OCI-LY3 (cell line): ENCODE measurements around the gene FHOD3.

ENCODE experiments used
- H2AFZ ChIP-seq: fragments of 200-600, 300-600 bp; shearing (Covaris generic); 2 replicates; pipeline ENCODE4 v1.6.0; 2014; ENCODE audit warnings: antibody characterized with exemption, low read depth, low read length
- H3K27ac ChIP-seq: fragments of 200-600, 300-600 bp; sonication (generic); 2 replicates; pipeline ENCODE4 v1.5.1; 2014; ENCODE audit warnings: mild to moderate bottlenecking, low read length, moderate library complexity, mixed read lengths
- H3K27me3 ChIP-seq: fragments of 200-600, 300-600 bp; sonication (generic); 2 replicates; pipeline ENCODE4 v1.6.1; 2014; ENCODE audit warnings: low read depth, low read length, mixed read lengths
- H3K36me3 ChIP-seq: fragments of 200-600, 300-600 bp; sonication (generic); replicated peaks from 2 replicates; pipeline ENCODE3; 2014; ENCODE audit warnings: low read depth, low read length, mixed read lengths
- H3K4me1 ChIP-seq: fragments of 300-600, 200-600 bp; sonication (generic); 2 replicates; pipeline ENCODE4 v1.6.1; 2014; ENCODE audit warnings: low read length, mixed read lengths
- H3K4me2 ChIP-seq: fragments of 200-600, 300-600 bp; sonication (generic); 2 replicates; pipeline ENCODE4 v1.6.1; 2014; ENCODE audit warnings: low read length, mixed read lengths
- H3K4me3 ChIP-seq: fragments of 300-600, 200-600 bp; sonication (generic); 2 replicates; pipeline ENCODE4 v1.5.1; 2014; ENCODE audit warnings: antibody characterized with exemption, mild to moderate bottlenecking, low read length, moderate library complexity
- H3K79me2 ChIP-seq: fragments of 300-600, 200-600 bp; shearing (Covaris generic); 2 replicates; pipeline ENCODE4 v1.6.1; 2014; ENCODE audit warnings: mild to moderate bottlenecking, low read length, mixed read lengths
- H3K9ac ChIP-seq: fragments of 300-600, 200-600 bp; shearing (Covaris generic); 2 replicates; pipeline ENCODE4 v1.6.0; 2014; ENCODE audit warnings: mild to moderate bottlenecking, low read length, moderate library complexity
- H3K9me3 ChIP-seq: fragments of 200-600, 300-600 bp; shearing (Covaris generic); 2 replicates; pipeline ENCODE4 v1.6.1; 2014; ENCODE audit warnings: low read length, mixed read lengths; ENCODE audit not compliant: insufficient read depth
- H4K20me1 ChIP-seq: fragments of 200-600, 300-600 bp; sonication (generic); 2 replicates; pipeline ENCODE4 v1.6.1; 2016; ENCODE audit warnings: low read length, mixed read lengths; ENCODE audit not compliant: insufficient read depth
- CTCF ChIP-seq: fragments of 200-600, 300-600 bp; sonication (generic); IDR thresholded peaks from 2 replicates; pipeline ENCODE4 v1.5.1; 2014; ENCODE audit warnings: antibody characterized with exemption, low read length, low read depth
- EZH2phosphoT487 ChIP-seq: fragments of 200-600 bp; shearing (Covaris generic); IDR thresholded peaks from 2 replicates; pipeline ENCODE4 v1.6.1; 2018; ENCODE audit warnings: antibody characterized with exemption, mixed run types, low read depth

FHOD3 gene

GRCh38 chr18:36299015-36299414, 1.5 kb downstream of the FHOD3 start:
- H3K27me3 ChIP-seq: peaks cover 42% of the 10 kb centered on the region
- H3K4me3 ChIP-seq: no peak overlapping the region
- H4K20me1 ChIP-seq: no peaks in the 10 kb centered on the region
- no peak overlapping the region for H3K4me2 ChIP-seq
- no peak overlapping the region for H2AFZ ChIP-seq
- TF ChIP-seq EZH2phosphoT487: no peak
- TF ChIP-seq CTCF: no peak
- no peak overlapping the region for H3K9ac ChIP-seq
- H3K27ac ChIP-seq: no peak overlapping the region
- H3K36me3 ChIP-seq: no peaks in the 10 kb centered on the region
- no peaks in the 10 kb centered on the region for H3K9me3 ChIP-seq
- no peaks in the 10 kb centered on the region for H3K4me1 ChIP-seq
- no peaks in the 10 kb centered on the region for H3K79me2 ChIP-seq

GRCh38 chr18:36300211-36300610, 2.7 kb downstream of the FHOD3 start:
- Histone ChIP-seq H3K79me2 (no peaks in the 10 kb centered on the region), H3K4me3 (no peak overlapping the region), H3K9me3 (no peaks in the 10 kb centered on the region), H3K27me3 (peaks cover 40% of the 10 kb centered on the region), H2AFZ (no peak overlapping the region), H4K20me1 (no peaks in the 10 kb centered on the region), H3K4me2 (no peak overlapping the region), H3K4me1 (no peaks in the 10 kb centered on the region), H3K36me3 (no peaks in the 10 kb centered on the region), H3K27ac (no peak overlapping the region), H3K9ac (no peak overlapping the region)
- TF ChIP-seq CTCF (no peak), EZH2phosphoT487 (no peak)

- Histone ChIP-seq H3K27ac (no peak overlapping the region), H2AFZ (no peak overlapping the region), H3K9me3 (no peaks in the 10 kb centered on the region), H3K4me1 (no peaks in the 10 kb centered on the region), H3K27me3 (peaks cover 52% of the 10 kb centered on the region), H3K9ac (no peak overlapping the region), H4K20me1 (no peaks in the 10 kb centered on the region), H3K79me2 (no peaks in the 10 kb centered on the region), H3K4me3 (no peak overlapping the region), H3K36me3 (no peaks in the 10 kb centered on the region), H3K4me2 (no peak overlapping the region)
- TF ChIP-seq EZH2phosphoT487: no peak
These were observed 4.4 kb downstream of the FHOD3 start for GRCh38 chr18:36301884-36302283.

GRCh38 chr18:36302676-36303075, 5.2 kb downstream of the FHOD3 start:
- H3K79me2 ChIP-seq: no peaks in the 10 kb centered on the region
- H3K9me3 ChIP-seq: no peaks in the 10 kb centered on the region
- H3K27me3 ChIP-seq: peaks cover 58% of the 10 kb centered on the region
- H3K4me2 ChIP-seq: no peak overlapping the region
- TF ChIP-seq EZH2phosphoT487 (no peak), CTCF (no peak)
- no peaks in the 10 kb centered on the region for H4K20me1 ChIP-seq
- H2AFZ ChIP-seq: no peak overlapping the region
- no peak overlapping the region for H3K9ac ChIP-seq
- no peaks in the 10 kb centered on the region for H3K4me1 ChIP-seq
- H3K36me3 ChIP-seq: no peaks in the 10 kb centered on the region
- H3K27ac ChIP-seq: no peak overlapping the region
- H3K4me3 ChIP-seq: no peak overlapping the region
